HS-5 (cell line): ENCODE results near the gene NPB.

ENCODE experiments used
- DNase-seq: peaks from one replicate; pipeline ENCODE4 v3.0.0-alpha.2; 2012; ENCODE audit warnings: low read depth

The NPB gene

GRCh38 chr17:81899514-81900166, 2.4 kb upstream of the NPB start:
- DNase-seq = no peak

- no peak for DNase-seq
These were observed 1.7 kb upstream of the NPB start for GRCh38 chr17:81900181-81900820.

- no peak for DNase-seq
These were observed 643 bp upstream of the NPB start for GRCh38 chr17:81901167-81902022.

- DNase-seq = no peak
These were observed 796 bp downstream of the NPB start for GRCh38 chr17:81902653-81903414.

DNA sequence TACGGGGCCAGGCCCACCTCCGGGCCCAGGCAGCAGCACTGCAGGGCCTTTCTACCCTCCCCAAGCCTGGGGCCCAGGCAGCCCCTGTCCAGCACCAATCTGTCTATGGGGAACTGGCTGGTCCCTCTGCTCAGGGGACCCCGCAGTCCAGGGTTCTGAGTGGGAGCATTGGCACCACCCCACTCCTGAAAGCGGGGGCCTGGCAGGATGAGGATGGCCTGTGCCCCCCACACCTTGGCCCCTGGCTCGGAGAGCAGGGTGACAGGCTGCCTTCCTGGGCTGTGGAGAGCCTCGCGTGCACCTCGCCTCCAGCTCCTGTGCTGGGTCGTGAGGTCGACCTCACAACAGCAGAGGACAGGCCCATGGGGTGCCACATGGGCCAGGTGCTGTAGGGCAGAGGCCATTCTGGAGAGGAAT, 1.4 kb downstream of the NPB start:
- no peak for DNase-seq

DNA sequence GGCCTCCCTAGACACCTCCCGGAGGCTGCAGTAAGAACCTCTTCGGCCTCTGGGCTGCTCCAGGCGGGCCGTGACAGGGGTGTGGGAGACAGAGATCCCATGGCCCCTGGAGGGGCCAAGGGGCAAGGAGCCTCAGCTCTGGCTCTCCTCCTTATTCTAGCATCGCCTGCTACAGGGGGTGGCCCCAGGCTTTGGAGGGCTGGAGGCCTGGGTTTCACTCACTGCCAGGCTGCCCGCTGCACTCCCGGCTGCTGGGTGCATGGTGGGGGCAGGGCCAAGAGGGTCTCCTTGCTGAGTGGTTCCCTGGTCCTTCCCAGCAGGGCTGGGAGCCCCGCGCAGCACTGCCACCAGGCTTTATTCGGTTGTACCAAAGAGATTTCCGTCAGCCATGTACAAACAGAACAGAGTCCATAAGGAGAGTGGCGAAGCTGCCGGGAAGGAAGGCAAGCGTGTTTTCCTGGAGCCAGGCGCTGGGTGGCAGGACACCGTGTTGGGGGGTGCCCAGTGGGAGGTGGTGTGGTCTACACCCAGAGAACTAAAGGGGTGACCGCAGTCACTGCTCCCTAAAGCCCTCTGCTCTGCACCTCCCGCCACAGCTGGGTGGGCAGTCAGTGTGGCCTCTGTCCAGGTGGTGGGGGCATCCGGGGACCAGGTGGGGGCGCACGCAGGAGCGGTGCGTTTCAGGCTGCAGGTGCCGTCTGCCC, 2.0 kb downstream of the NPB start:
- DNase-seq = no peak

DNA sequence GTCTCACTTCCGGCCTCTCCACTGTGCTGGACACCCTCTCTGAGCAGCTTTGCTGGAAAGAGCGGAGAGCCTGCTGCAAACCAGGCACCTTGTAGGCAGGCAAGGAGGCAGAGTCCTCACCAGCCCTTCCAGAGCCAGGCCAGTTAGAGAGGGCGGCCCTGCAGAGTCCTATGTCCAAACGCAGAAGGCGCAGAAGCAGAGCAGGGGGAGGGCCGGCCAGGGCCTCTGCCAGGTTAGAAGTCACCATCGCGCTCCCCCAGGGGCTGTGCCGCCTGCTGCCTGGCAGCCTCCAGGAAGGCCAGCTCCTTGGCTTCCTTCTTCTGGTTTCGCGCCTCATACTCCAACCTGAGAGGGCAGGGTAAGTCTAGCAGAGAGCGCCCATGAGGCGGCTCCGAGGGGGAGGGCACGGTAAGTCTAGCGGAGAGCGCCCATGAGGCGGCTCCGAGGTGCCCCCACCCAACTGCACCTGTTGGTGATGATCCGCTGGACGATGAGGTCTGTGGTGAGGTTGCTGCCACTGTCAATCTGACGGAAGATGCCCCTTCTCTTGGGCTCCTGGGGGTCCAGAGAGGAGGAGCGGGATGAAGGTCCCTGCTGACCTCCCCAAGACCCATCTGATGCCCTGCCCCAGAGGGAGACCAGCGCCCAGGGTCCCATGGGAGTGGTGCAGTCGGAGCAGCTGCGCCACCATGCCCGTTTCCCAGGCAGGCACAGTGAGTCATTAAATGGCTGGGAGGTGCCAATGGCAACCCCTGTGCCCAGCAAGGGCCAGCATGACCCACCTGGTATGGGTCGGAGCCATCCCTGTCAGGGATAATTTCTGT, 2.8 kb downstream of the NPB start:
- DNase-seq = no peak

DNA sequence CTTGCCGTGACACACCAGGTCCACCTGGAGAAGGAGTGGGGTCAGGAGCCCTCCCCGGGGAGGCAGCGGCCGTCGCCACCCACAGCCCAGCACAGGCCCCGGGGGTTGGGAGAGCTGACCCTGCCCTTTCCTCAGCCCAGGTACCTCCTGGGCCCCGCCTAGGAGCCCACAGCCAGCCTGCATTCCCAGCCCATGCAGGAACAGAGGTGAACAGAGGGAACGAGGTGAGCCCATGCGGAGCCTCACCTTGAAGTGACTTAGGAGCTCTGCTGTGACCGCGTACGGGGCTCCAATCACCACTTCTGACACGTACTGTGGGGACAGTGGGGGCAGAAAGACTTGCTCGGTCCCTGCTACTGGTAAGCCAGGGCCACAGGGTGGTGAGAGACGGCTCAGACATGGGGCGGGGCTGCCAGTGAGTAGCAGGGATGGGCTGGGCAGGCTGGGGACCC, 3.4 kb downstream of the NPB start:
- no peak for DNase-seq

- DNase-seq = no peak
These were observed 4.0 kb downstream of the NPB start for GRCh38 chr17:81905993-81906392.

DNA sequence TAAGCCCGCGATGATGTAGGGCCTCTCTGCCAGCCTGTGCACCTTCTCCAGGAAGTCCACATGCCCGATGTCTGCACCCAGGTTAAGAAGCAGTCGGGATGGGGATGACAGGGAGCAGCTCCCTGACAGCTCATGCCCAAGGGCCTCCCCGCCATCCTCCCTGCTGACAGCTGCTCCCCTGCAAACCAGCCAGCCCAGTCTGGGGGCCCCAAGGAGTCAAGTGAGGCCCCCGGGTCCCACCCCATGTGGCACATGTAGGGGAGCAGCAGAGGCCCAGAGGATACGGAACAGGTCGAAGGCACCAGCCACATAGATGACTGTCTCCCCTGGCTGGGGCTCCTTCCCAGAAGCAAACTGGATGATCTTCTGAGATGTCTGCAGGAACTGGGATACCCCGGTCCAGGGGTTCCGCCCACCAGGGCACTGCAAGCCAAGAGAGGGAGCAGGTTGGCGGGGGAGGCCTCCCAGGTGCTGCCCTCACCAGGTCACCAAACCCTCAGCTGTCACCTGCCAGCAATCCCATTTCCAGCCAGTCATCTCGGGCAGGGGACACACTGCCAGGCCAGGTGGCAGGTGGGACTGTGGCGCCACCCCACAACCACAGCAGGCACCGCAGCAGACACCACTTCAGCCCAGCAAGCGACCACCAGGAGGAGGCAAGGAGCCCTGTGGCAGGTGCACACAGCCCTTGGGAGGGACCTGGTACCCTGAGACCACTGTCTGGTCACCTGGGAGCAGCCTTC, 4.6 kb downstream of the NPB start:
- DNase-seq = no peak

- DNase-seq = no peak
These were observed 5.4 kb downstream of the NPB start for GRCh38 chr17:81907219-81908145.

GRCh38 chr17:81908793-81909192, 6.8 kb downstream of the NPB start:
- DNase-seq = no peak

- no peak for DNase-seq
These were observed 7.2 kb downstream of the NPB start for GRCh38 chr17:81909231-81909630.

DNA sequence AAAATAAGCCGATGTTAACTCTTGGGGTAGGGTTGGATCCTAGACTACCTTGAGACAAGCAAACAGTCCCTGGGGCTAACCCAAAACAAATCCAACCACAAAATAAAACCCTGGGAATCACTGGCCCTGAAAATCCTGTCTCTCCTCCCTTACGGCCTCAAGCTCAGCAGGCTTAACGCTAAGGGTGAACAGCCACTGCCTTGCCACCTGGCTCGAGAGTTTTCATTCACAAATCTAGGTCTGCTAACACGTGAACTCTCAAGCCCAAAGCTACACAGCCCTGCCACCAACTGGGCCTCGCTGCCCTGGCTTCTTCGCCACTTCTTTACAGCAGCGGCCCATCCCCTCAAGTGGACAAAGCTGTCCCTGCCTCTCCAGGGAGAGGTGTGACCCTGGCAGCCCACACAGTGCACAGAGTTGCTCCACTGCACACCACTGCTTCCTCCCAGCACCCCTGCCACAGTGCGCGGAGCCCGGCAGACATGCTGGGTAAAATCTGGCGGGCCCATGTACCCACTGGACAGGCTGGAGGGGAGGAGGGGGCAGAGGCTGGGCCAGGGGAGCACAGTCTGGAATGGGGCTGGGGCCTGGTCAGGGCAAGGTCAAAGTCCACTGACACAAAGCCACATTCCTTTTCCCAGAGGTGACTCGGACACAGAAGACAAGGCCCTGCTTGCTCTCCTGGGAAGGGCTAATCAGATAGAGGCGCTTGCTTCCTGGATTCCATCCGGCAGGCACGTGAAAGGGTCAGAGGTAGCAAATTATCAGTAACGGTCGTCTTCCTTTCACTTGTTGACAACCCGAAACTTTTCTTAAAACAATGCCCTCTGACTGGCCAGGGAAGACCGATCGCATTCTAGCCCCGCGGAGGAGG, 8.2 kb downstream of the NPB start:
- DNase-seq = no peak

- no peak for DNase-seq
These were observed 8.8 kb downstream of the NPB start for GRCh38 chr17:81910840-81911276.

DNA sequence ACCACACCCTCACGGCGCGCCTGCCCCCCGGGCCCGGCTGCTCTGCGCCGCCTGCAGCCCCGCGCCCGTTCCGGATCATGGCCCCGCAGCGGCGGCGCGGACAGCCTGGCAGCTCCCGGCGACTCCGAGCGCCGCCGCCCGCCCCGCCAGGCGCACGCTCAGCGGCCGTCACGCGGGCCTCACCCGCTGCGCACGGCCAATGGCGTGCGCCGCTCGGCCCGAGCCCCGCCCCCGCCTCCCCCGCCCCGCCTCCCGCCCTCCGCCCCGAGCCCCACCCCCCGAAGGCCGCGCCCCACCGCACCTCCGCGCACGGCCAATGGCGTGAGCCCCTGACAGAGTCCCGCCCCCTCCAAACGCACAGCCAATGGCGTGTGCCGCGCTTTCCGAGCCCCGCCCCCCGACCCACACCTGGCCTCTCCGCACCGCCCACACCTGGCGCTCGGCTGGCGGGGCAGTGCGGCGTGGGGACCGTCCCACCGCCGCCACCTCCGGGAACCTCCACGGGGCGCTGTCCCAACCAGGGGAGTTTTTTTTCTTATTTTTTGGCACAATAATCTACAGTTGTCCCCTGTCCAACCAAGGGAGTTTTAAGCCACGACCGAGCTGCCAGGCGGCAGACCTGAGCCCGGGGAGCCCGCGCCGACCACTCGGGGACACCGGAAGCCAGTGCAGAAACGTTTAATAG, 9.4 kb downstream of the NPB start, which contains the start of gene PCYT2:
Gene PCYT2, minus strand, starts transcription at position 123 of the 685 bp plus-strand sequence. Its CDS starts 44 bp downstream, at position 79.
- no peak for DNase-seq

DNA sequence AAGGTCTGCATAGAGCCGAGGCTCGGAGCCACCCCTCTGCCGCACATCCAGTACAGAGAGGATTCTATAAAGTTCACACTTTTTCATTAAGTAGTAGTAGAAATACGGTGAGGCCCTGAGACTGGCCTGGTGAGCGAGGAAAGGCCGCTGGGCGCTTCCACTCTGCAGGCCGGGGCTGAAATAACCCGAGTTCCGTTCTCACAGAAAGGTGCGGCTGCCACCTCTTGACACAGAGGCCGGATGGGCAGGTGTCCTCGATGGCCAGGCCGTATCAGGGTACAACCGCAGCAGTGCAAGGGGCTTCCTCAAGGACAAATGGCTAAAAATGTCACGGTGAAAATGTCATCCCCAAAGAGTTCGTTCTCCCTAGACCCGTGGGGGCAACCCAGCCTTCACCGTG, 9.9 kb downstream of the NPB start:
- no peak for DNase-seq
